H1 (cell line): ENCODE measurements around the gene MUC5B. TPM values are rescaled to one million over a fixed set of nuclear protein-coding genes. Genes with fewer than 3 reads are reported as not detected.

Experiments
- CTBP2 ChIP-seq: IDR thresholded peaks from 2 replicates; pipeline ENCODE4 v1.7.0; 2011; ENCODE audit warnings: borderline replicate concordance, mild to moderate bottlenecking, moderate library complexity, mixed read lengths, low read length; ENCODE audit not compliant: insufficient read depth, insufficient read length
- PHF8 ChIP-seq: fragments of 200-600 bp; sonication (generic); conservative IDR thresholded peaks from 2 replicates; pipeline ENCODE4 v1.7.1; 2012; ENCODE audit warnings: low read depth, mild to moderate bottlenecking, inconsistent platforms, low read length, moderate library complexity
- POLR2AphosphoS5 ChIP-seq: IDR thresholded peaks from 2 replicates; pipeline ENCODE4 v1.6.1; 2011; ENCODE audit warnings: low read depth, low read length
- RNF2 ChIP-seq: fragments of 200-900, 300-1000 bp; sonication (generic); IDR thresholded peaks from 2 replicates; pipeline ENCODE4 v1.7.1; 2016; ENCODE audit warnings: borderline replicate concordance, low read depth, mild to moderate bottlenecking, antibody characterized with exemption, low read length; ENCODE audit not compliant: poor library complexity, severe bottlenecking; ENCODE audit errors: missing control alignments
- TAF1 ChIP-seq: IDR thresholded peaks from 2 replicates; pipeline ENCODE4 v1.6.1; 2011; ENCODE audit warnings: mild to moderate bottlenecking, low read depth, low read length
- USF2 ChIP-seq: IDR thresholded peaks from 2 replicates; pipeline ENCODE4 v1.6.1; 2011; ENCODE audit warnings: low read length, improper control_type of control experiment
- polyA plus RNA-seq, 7 experiments: library from polyadenylated mRNA; depleted of rRNA in 3 of 7; stranded (reverse) in 5 of 7; unstranded in 2 of 7; fragments of >200 nt in 5 of 7; fragments of 200-250 nt in 2 of 7; gene quantifications; 1 replicate in 5 of 7; 2 replicates in 1 of 7; 4 replicates in 1 of 7; pipeline versions ENCODE4 v1.2.1 to v1.2.3, GENCODE V29; 2011 to 2013; ENCODE audit warnings: missing spikeins in 2 of 7, mixed read lengths in 2 of 7
- total RNA-seq: library from RNA; stranded (reverse); fragmentation: NEBNext Ultra II Directional; extraction: Animal tissue kit (Norgen Biotek cat#: 25700); gene quantifications from 2 replicates; pipeline ENCODE4 v1.2.1, GENCODE V29; 2021
- TF ChIP-seq, protein P1 (sequence below): IDR thresholded peaks from 2 replicates; pipeline ENCODE4 v1.6.1; 2012; ENCODE audit warnings: inconsistent platforms
- TF ChIP-seq, protein P2 (sequence below): IDR thresholded peaks from 2 replicates; pipeline ENCODE4 v1.6.1; 2012; ENCODE audit warnings: inconsistent platforms

Gene MUC5B
- total and polyA plus RNA-seq, 2 of the 8 experiments (the other 6 are each of a cell fraction or from before 2014, with no cell fraction given) = 0.02 to 0.03 TPM

DNA sequence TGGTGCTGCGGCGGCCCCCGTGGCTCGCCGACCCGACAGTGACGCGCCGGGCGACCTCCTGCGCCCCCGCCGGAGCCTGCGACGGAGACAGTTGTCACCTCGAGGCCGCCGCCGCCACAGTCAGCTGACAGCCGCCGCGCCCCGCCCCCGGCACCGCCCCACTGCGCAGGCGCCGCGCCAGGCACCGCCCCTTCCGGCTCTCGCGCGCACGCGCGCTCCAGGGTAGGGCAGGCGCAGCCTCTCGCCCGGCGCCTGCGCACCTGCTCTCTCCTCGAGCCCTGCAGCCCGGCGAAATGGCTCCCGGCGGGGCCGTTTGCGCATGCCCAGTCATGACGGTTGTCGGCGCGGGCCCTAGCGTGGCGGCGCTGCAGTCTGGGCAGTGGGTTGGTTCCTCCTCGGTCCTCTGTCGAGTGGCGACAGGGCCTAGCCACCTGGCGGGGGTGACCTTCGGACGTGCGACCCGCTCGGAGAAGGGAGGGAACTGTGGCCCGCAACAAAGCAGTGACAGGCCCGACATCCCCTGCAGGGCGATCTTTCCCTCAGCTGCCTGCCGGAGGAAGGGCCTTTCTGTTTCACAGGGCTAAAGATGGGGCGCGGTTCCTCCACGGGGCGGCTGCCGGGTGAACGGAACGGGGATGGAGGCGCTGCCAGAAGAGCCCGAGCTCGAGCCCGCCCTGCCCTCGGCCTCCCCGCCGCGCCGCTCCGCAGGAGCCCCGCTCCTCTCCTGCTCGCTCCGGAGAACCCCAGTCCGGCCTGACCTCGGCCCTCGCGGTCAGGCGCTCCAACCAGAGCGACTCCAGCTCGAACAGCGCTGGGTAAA, 86.8 kb downstream of the MUC5B start, which contains the start of gene TOLLIP (continued):
- TF ChIP-seq TAF1 (peak; percentile 67), POLR2AphosphoS5 (peak; percentile 31; the same call in 1 of the 2 replicates), PHF8 (peak; percentile 43; the same call in 1 of the 2 replicates), RNF2 (no peak), CTBP2 (no peak), USF2 (peak; percentile 39)
- TF ChIP-seq, protein P1, sequence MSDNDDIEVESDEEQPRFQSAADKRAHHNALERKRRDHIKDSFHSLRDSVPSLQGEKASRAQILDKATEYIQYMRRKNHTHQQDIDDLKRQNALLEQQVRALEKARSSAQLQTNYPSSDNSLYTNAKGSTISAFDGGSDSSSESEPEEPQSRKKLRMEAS = peak; percentile 88
- TF ChIP-seq, protein P2, sequence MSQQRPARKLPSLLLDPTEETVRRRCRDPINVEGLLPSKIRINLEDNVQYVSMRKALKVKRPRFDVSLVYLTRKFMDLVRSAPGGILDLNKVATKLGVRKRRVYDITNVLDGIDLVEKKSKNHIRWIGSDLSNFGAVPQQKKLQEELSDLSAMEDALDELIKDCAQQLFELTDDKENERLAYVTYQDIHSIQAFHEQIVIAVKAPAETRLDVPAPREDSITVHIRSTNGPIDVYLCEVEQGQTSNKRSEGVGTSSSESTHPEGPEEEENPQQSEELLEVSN = peak; percentile 70
